ENCODE results near the gene CPM. TPM values are rescaled to one million over a fixed set of nuclear protein-coding genes. Genes with fewer than 3 reads are reported as not detected.

CPM gene
- total and polyA plus RNA-seq, 2 donors (not counting 3 experiments of a cell fraction or from before 2014, with no cell fraction given), result not detected

- H3K9me1 ChIP-seq (replicated peaks; ENCODE audit: control insufficient read depth, extremely low read depth, insufficient read depth, low read length), result no peaks in the 10 kb centered on the region
- ChIA-PET CTCF (interaction anchor here (0.6 to 3.0 kb wide), 3 partner anchors 13 to 21 kb away, joined by 3 to 20 read pairs (median 20); no protein-coding TSS in a partner anchor), POLR2A (interaction anchor here (0.7 kb wide), 1 partner anchor 10 kb away, joined by 3 read pairs; no protein-coding TSS in a partner anchor)
- no peak for FAIRE-seq
- peaks cover 27% of the 10 kb centered on the region for H3K79me2 ChIP-seq (ENCODE audit: control insufficient read depth, insufficient read depth, low read length)
- H4K20me1 ChIP-seq (replicated peaks; ENCODE audit: control insufficient read depth, extremely low read depth, insufficient read depth, low read length), result no peaks in the 10 kb centered on the region
- no peak overlapping the region for H3K4me3 ChIP-seq (replicated peaks in 1 of 3; ENCODE audit: insufficient read depth in 1 of 3, low read depth in 1 of 3, low read length in 3 of 3)
- no peak overlapping the region for H3K27ac ChIP-seq (ENCODE audit: insufficient read depth, low read depth, low read length)
- no peak overlapping the region for H2AFZ ChIP-seq (ENCODE audit: low read depth, low read length)
- no peaks in the 10 kb centered on the region for H3K27me3 ChIP-seq (ENCODE audit: control insufficient read depth in 2 of 2, insufficient read depth in 2 of 2, low read length in 2 of 2)
- H3K36me3 ChIP-seq (ENCODE audit: control insufficient read depth in 2 of 2, extremely low read depth in 1 of 2, insufficient read depth in 2 of 2, low read length in 2 of 2), result peaks cover 19 to 51% of the 10 kb centered on the region in 2 experiments
- no peak for TF ChIP-seq FOS (IDR thresholded peaks at IDR 0.05; ENCODE audit: borderline replicate concordance, insufficient read depth, low read length)
- TF ChIP-seq POLR2A (IDR thresholded peaks at IDR 0.05; ENCODE audit: low read depth, low read length), result no peak
- no peak for TF ChIP-seq EZH2 (IDR thresholded peaks at IDR 0.05; ENCODE audit: borderline replicate concordance, low read depth, low read length, severe bottlenecking)
- TF ChIP-seq MYC (IDR thresholded peaks at IDR 0.05; ENCODE audit: low read depth, low read length), result no peak
- no peak for TF ChIP-seq JUN (IDR thresholded peaks at IDR 0.05; ENCODE audit: borderline replicate concordance, insufficient read depth, insufficient read length, low read depth)
- TF ChIP-seq GATA2 (IDR thresholded peaks at IDR 0.05; ENCODE audit: insufficient read depth, insufficient read length, low read depth, low read length), result no peak
- TF ChIP-seq CTCF (IDR thresholded peaks at IDR 0.05; ENCODE audit: extremely low read depth in 1 of 2, insufficient read depth in 1 of 2, low read depth in 1 of 2, low read length in 2 of 2), result no peak
- no peak for TF ChIP-seq MAX (IDR thresholded peaks at IDR 0.05; ENCODE audit: insufficient read depth, insufficient read length)
- no peak for TF ChIP-seq POLR2AphosphoS5 (IDR thresholded peaks at IDR 0.05; ENCODE audit: insufficient read depth, low read depth, low read length)
- H3K9me3 ChIP-seq (replicated peaks; ENCODE audit: control insufficient read depth, insufficient read depth, low read length), result no peaks in the 10 kb centered on the region
- dilution Hi-C loops (cut with MboI; ENCODE audit: extremely low pct_ligation_motif_present, low sequenced_read_pairs) (no loop called here), intact Hi-C loops (cut with micrococcal nuclease) (no loop called here)
- no peak overlapping the region for H3K9ac ChIP-seq (replicated peaks; ENCODE audit: extremely low read depth, insufficient read depth, low read length)
- DNase-seq (ENCODE audit: low read depth, low spot score), result no peak
- BruUV-seq (replicated peaks), result no TSS peak
- H3K4me1 ChIP-seq (ENCODE audit: control insufficient read depth, extremely low read depth, insufficient read depth, low read length), result no peaks in the 10 kb centered on the region
- no peak overlapping the region for H3K4me2 ChIP-seq (ENCODE audit: insufficient read depth, low read length)
Observed at GRCh38 chr12:68831751-68832503, 101.0 kb downstream of the CPM start.
